T-helper 17 cell (primary cell): ENCODE results near the gene LIPA. TPM values are rescaled to one million over a fixed set of nuclear protein-coding genes. Genes with fewer than 3 reads are reported as not detected.
"Not testable (repeated sequence)": the region's sequence is repeated elsewhere in the genome, so short reads cannot be mapped to it uniquely, and the experiment has no call there.

Experiments
- ATAC-seq: fragments of 150-1000 bp; cut with Tn5 transposase; 2 replicates; pipeline ENCODE4 v1.10.0; 2021; ENCODE audit warnings: mild to moderate bottlenecking, moderate library complexity
- DNase-seq, 3 donors: peaks; one replicate each; pipeline versions ENCODE4 v3.0.0 to v3.0.0-alpha.2; 2020 to 2021
- H3K9me3 ChIP-seq: one replicate; pipeline ENCODE4 v1.7.0; 2013; ENCODE audit warnings: low read length, mild to moderate bottlenecking; ENCODE audit not compliant: control insufficient read depth, poor library complexity, severe bottlenecking
- H3K27ac Mint-ChIP-seq: one replicate; pipeline ENCODE4 v1.8.0; 2022; ENCODE audit warnings: mild to moderate bottlenecking, moderate library complexity, mixed read lengths
- H3K27me3 Mint-ChIP-seq: one replicate; pipeline ENCODE4 v1.8.0; 2022; ENCODE audit warnings: mixed read lengths
- H3K36me3 Mint-ChIP-seq: one replicate; pipeline ENCODE4 v1.8.0; 2022; ENCODE audit warnings: low read depth, mixed read lengths
- H3K4me1 Mint-ChIP-seq: one replicate; pipeline ENCODE4 v1.8.0; 2022; ENCODE audit warnings: mild to moderate bottlenecking, mixed read lengths
- H3K4me3 Mint-ChIP-seq: one replicate; pipeline ENCODE4 v1.8.0; 2022; ENCODE audit warnings: mild to moderate bottlenecking, moderate library complexity, mixed read lengths
- total RNA-seq, 4 donors: library from RNA in 2 of 4; stranded (reverse) in 2 of 4; gene quantifications; one replicate each; pipeline ENCODE4 v1.2.3 and lab custom pipeline; 2022 to 2026

LIPA gene
- total RNA-seq (10 to 100 TPM; 24.7 to 33.8 TPM), total RNA-seq (lab: John Stamatoyannopoulos, UW) (51.3 to 64.5 reads per million in 2 donors)

- Mint-ChIP-seq H3K4me3 (peak within 1 kb of the TSS; percentile 91), H3K4me1 (peaks cover 17% of the 10 kb centered on the region), H3K36me3 (no peaks in the 10 kb centered on the region), H3K27me3 (peaks cover 10% of the 10 kb centered on the region), H3K27ac (peak within 1 kb of the TSS; percentile 74)
- ATAC-seq: peak; percentile 96
- no peaks in the 10 kb centered on the region for H3K9me3 ChIP-seq
- peak; percentile 85 to 94 (median 90) for DNase-seq
Measured at GRCh38 chr10:89251409-89252224, at the start of gene LIPA. LIPA (minus strand) TSS chr10:89251775; CDS start chr10:89247648, 4,127 bp downstream.

- H3K9me3 ChIP-seq: no peaks in the 10 kb centered on the region
- Mint-ChIP-seq H3K4me3 (peak overlapping the region; percentile 90), H3K27ac (peak overlapping the region; percentile 96), H3K4me1 (peaks cover 27% of the 10 kb centered on the region), H3K36me3 (peaks cover 3% of the 10 kb centered on the region), H3K27me3 (no peaks in the 10 kb centered on the region)
- DNase-seq: no peak
- peak; percentile 56 for ATAC-seq
Measured at GRCh38 chr10:89301232-89301631, 49.7 kb upstream of the LIPA start.

- Mint-ChIP-seq H3K36me3 (no peaks in the 10 kb centered on the region), H3K27ac (no peak overlapping the region), H3K27me3 (no peaks in the 10 kb centered on the region), H3K4me3 (no peak overlapping the region), H3K4me1 (peaks cover 22% of the 10 kb centered on the region)
- no peaks in the 10 kb centered on the region for H3K9me3 ChIP-seq
- ATAC-seq (no peak), DNase-seq (no peak)
Measured at GRCh38 chr10:89299031-89299430, 47.5 kb upstream of the LIPA start.

GRCh38 chr10:89297791-89298190 lies 46.2 kb upstream of the LIPA start:
- DNase-seq: no peak
- Mint-ChIP-seq H3K27ac (no peak overlapping the region), H3K4me3 (no peak overlapping the region), H3K27me3 (no peaks in the 10 kb centered on the region), H3K36me3 (no peaks in the 10 kb centered on the region), H3K4me1 (peaks cover 13% of the 10 kb centered on the region)
- ATAC-seq: no peak
- no peaks in the 10 kb centered on the region for H3K9me3 ChIP-seq

- no peaks in the 10 kb centered on the region for H3K27me3 Mint-ChIP-seq
- no peak for DNase-seq
- H3K36me3 Mint-ChIP-seq: no peaks in the 10 kb centered on the region
- no peak overlapping the region for H3K27ac Mint-ChIP-seq
- peaks cover 10% of the 10 kb centered on the region for H3K4me1 Mint-ChIP-seq
- no peak for ATAC-seq
- no peak overlapping the region for H3K4me3 Mint-ChIP-seq
- no peaks in the 10 kb centered on the region for H3K9me3 ChIP-seq
Measured at GRCh38 chr10:89297356-89297755, 45.8 kb upstream of the LIPA start.

- H3K27ac Mint-ChIP-seq: no peak overlapping the region
- no peaks in the 10 kb centered on the region for H3K9me3 ChIP-seq
- H3K4me3 Mint-ChIP-seq: no peak overlapping the region
- no peak for DNase-seq
- H3K4me1 Mint-ChIP-seq: peaks cover 9% of the 10 kb centered on the region
- no peak for ATAC-seq
- no peaks in the 10 kb centered on the region for H3K36me3 Mint-ChIP-seq
- no peaks in the 10 kb centered on the region for H3K27me3 Mint-ChIP-seq
Measured at GRCh38 chr10:89296220-89296648, 44.7 kb upstream of the LIPA start.

GRCh38 chr10:89295597-89295996 lies 44.0 kb upstream of the LIPA start:
- Mint-ChIP-seq H3K4me3 (no peak overlapping the region), H3K27me3 (no peaks in the 10 kb centered on the region), H3K4me1 (peaks cover 4% of the 10 kb centered on the region), H3K27ac (no peak overlapping the region), H3K36me3 (no peaks in the 10 kb centered on the region)
- H3K9me3 ChIP-seq: no peaks in the 10 kb centered on the region
- no peak for DNase-seq
- no peak for ATAC-seq

GRCh38 chr10:89294721-89295239 lies 43.2 kb upstream of the LIPA start:
- DNase-seq (no peak), ATAC-seq (no peak)
- H3K9me3 ChIP-seq: no peaks in the 10 kb centered on the region
- Mint-ChIP-seq H3K4me3 (no peak overlapping the region), H3K27ac (no peak overlapping the region), H3K4me1 (peaks cover 4% of the 10 kb centered on the region), H3K27me3 (no peaks in the 10 kb centered on the region), H3K36me3 (no peaks in the 10 kb centered on the region)

- DNase-seq, H3K4me3 Mint-ChIP-seq, H3K9me3 ChIP-seq, H3K27ac Mint-ChIP-seq, H3K36me3 Mint-ChIP-seq, ATAC-seq, H3K27me3 Mint-ChIP-seq, H3K4me1 Mint-ChIP-seq: not testable (repeated sequence)
Measured at GRCh38 chr10:89285303-89285702, 33.7 kb upstream of the LIPA start.

GRCh38 chr10:89284711-89285110 lies 33.1 kb upstream of the LIPA start:
- not testable (repeated sequence) for H3K27ac Mint-ChIP-seq, DNase-seq, H3K36me3 Mint-ChIP-seq, H3K4me3 Mint-ChIP-seq, H3K9me3 ChIP-seq, ATAC-seq, H3K27me3 Mint-ChIP-seq, H3K4me1 Mint-ChIP-seq

GRCh38 chr10:89283936-89284475 lies 32.4 kb upstream of the LIPA start:
- Mint-ChIP-seq H3K4me1 (no peaks in the 10 kb centered on the region), H3K4me3 (no peak overlapping the region), H3K27ac (no peak overlapping the region), H3K27me3 (no peaks in the 10 kb centered on the region), H3K36me3 (peaks cover 2% of the 10 kb centered on the region)
- DNase-seq: no peak
- H3K9me3 ChIP-seq: no peaks in the 10 kb centered on the region
- ATAC-seq: no peak

- DNase-seq (no peak), ATAC-seq (no peak)
- Mint-ChIP-seq H3K4me1 (no peaks in the 10 kb centered on the region), H3K4me3 (no peak overlapping the region), H3K36me3 (peaks cover 2% of the 10 kb centered on the region), H3K27me3 (no peaks in the 10 kb centered on the region), H3K27ac (no peak overlapping the region)
- H3K9me3 ChIP-seq: no peaks in the 10 kb centered on the region
Measured at GRCh38 chr10:89283025-89283935, 31.7 kb upstream of the LIPA start.
